GM18519 (cell line): ENCODE results near the gene PATJ.
"Not testable (repeated sequence)": the region's sequence is repeated elsewhere in the genome, so short reads cannot be mapped to it uniquely, and the experiment has no call there.

Experiments used
- ATAC-seq: cut with Tn5 transposase; IDR thresholded peaks from one replicate; pipeline ENCODE4 v1.9.1; 2021; ENCODE audit warnings: mild to moderate bottlenecking, moderate library complexity; ENCODE audit not compliant: unreplicated experiment, low FRiP score

The PATJ gene

GRCh38 chr1:62184336-62184735 is 442.1 kb downstream of the PATJ start:
- no peak for ATAC-seq

DNA sequence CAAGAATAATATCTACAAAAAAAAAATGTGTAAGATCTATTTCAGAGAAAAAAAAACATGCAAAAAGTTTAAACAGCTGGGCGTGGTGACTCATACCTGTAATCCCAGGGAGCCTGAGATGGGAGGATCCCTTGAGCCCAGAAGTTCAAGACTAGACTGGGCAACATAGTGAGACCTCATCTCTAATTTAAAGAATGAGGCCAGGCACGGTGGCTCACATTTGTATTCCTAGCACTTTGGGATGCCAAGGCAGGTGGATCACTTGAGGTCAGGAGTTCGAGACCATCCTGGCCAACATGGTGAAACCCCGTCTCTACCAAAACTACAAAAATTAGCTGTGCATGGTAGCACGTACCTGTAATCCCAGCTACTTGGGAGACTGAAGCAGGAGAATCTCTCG is 443.0 kb downstream of the PATJ start:
- ATAC-seq = not testable (repeated sequence)

- ATAC-seq = no peak
Measured at GRCh38 chr1:62185677-62186076, 443.4 kb downstream of the PATJ start.

DNA sequence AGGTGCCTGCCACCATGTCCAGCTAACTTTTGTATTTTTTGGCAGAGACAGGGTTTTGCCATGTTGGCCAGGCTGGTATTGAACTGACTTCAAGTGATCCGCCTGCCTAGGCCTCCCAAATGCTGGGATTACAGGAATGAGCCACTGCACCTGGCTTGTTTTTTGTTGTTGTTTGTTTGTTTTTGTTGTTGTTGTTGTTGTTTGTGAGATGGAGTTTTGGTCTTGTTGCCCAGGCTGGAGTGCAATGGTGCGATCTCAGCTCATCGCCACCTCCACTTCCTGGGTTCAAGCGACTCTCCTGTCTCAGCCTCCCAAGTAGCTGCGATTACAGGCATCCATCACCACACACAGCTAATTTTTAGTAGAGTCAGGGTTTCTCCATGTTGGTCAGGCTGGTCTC is 445.3 kb downstream of the PATJ start:
- ATAC-seq = no peak

DNA sequence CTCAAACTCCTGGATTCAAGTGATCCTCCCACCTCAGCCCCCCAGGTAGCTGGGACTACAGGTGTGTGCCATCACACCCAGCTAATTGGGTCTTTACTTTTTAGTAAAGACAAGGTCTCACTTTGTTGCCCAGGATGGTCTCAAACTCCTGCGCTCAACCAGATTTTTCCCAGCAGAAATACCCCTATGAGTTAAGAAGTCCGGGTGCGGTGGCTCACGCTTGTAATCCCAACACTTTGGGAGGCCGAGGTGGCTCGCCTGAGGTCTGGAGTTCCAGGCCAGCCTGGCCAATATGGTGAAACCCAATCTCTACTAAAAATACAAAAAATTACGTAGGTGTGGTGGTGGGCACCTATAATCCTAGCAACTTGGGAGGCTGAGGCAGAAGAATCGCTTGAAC is 445.8 kb downstream of the PATJ start:
- ATAC-seq = no peak

DNA sequence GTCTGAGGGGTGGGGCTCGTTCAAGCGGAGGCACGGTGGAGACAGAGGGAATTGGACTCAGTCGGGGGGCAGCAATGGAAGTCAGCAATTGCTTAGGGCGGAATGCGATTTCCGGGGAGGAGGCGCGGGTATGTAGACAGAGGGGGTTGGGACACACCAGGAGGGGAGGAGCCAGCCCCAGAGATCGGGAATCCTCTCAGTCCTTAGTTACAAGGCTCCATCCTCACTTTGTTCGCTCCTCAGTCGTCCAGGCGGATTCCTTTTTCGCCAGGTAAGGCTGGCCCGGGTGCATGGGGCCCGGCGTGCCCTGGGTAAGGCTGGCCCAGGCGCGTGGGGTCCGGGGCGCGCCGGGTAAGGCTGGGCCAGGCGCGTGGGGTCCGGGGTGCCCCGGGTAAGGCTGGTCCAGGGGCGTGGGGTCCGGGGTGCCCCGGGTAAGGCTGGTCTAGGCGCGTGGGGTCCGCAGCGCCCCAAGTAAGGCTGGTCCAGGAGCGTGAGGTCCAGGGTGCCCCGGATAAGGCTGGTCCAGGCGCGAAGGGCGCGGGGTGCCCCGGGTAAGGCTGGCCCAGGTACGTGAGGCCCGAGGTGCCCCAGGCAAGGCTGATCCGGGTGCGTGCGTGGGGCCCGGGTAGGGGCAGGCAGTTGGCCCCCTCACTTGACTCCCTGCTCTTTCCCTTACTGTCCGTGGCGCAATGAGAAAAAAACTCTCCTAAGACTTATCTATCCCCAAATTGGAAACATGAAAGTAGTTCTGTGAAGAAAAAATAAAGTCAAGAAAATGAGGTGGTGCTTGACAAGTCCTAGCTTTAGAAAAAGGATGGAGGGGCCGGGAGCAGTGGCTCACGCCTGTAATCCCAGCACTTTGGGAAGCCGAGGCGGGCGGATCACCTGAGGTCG is 452.6 kb downstream of the PATJ start, which contains the start of gene L1TD1:
Gene L1TD1 (plus strand): TSS at position 199 of the 894 bp plus-strand sequence. CDS start 11,780 bp downstream, outside the sequence.
- ATAC-seq = no peak

DNA sequence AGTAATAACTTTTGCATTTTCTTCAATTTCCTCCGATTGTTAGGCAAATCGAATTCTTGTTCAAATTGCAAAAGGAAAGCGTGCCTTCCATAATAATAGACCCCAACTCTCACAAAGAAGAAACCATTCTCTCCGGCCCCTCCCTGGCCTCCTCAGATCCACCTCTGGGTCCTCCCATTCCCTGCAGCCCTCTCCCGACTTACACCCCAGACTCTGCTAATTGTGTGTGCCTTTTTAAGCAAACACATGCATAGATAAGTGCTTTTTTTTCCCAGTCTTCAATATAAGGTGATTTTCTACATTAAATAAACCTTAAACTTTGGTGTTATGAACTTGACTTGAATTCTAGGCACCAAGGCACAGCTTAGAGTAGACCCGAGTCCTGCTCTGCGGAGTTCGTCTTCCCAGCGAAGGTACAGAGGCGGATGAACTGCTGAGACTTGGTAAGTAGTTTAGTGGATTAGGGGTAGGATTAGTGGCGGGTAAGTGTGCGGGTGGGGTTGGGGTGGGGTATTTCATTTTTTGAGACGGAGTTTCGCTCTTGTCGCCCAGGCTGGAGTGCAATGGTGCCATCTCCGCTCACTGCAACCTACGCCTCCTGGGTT is 453.9 kb downstream of the PATJ start:
- no peak for ATAC-seq

- ATAC-seq = no peak
Measured at GRCh38 chr1:62198069-62198780, 455.9 kb downstream of the PATJ start.

DNA sequence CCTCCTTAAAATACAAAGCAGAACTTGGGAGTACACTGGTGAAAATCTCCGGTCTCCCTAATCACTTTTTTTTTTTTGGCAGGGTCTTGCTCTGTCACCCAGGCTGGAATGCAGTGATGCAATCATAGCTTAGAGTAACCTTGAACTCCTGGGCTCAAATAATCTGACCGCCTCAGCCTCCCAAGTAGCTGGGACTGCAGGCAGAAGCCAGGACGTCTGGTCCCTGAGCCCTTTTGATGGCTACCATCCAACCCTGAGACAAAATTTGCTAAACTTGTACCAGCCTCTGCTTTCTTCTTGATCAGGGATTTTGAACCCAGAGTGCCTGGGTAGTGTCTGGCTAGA is 456.5 kb downstream of the PATJ start:
- no peak for ATAC-seq

GRCh38 chr1:62207187-62207586 is 464.9 kb downstream of the PATJ start:
- ATAC-seq = no peak

GRCh38 chr1:62208087-62208486 is 465.8 kb downstream of the PATJ start:
- ATAC-seq = no peak

- ATAC-seq = no peak
Measured at GRCh38 chr1:62208970-62209369, 466.7 kb downstream of the PATJ start.

- no peak for ATAC-seq
Measured at GRCh38 chr1:62209931-62210595, 467.8 kb downstream of the PATJ start.

DNA sequence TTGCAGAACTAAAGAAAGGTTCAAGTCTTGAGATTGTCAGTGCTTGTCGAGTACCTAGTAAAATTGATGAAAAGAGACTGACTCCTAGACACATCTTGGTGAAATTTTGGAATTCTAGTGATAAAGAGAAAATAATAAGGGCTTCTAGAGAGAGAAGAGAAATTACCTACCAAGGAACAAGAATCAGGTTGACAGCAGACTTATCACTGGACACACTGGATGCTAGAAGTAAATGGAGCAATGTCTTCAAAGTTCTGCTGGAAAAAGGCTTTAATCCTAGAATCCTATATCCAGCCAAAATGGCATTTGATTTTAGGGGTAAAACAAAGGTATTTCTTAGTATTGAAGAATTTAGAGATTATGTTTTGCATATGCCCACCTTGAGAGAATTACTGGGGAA is 468.7 kb downstream of the PATJ start:
- ATAC-seq = no peak

- no peak for ATAC-seq
Measured at GRCh38 chr1:62212411-62212810, 470.1 kb downstream of the PATJ start.

DNA sequence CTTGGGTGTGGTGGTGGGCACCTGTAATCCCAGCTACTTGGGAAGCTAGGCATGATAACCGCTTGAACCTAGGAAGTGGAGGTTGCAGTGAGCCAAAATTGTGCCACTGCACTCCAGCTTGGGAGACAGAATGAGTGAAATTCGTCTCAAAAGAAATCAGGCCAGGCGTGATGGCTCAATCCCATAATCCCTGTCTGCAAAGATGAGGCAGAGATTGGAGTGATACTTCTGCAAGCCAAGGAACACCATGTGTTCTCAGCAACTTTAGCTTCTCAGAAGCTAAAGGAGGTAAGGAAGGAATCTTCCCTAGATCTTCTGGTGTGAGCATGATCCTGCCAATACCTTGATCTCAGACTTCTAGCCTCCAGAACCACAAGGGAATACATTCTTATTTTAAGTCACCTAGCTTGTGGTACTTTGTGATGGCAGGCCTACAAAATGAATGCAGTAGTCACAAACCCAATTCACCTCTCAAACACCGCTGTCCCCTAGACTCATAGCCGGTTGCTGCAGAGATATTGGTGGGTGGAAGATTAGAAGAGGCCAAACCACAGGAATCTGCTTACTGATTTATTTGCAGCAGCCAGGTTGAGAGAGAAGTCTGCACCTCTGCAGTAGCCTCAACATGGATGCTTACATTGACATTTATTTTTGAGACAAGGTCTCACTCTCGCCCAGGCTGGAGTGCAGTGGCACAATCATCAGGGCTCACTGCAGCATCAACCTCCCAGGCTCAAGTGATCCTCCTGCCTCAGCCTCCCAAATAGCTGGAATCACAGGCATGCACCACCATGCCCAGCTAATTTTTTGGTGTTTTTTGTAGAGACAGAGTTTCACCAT is 471.0 kb downstream of the PATJ start:
- no peak for ATAC-seq

- no peak for ATAC-seq
Measured at GRCh38 chr1:62218604-62219003, 476.3 kb downstream of the PATJ start.

GRCh38 chr1:62220456-62220855 is 478.2 kb downstream of the PATJ start:
- not testable (repeated sequence) for ATAC-seq

DNA sequence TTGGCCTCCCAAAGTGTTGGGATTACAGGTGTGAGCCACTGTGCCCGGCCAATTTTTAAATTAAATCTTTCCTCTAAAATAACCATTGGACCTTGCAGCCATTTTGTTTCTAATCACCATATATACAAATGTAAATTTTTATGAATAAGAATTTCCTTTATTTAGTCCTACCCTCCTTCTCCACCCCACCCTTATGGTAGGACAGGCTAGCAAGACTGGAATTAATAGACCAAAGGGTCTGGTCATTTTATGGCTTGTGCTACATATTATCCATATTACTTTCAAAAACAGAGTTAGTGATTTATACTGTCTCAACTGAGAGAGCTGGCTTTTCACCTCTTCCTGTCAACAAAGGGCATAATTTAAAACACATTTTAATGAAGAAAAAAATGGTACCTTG is 478.9 kb downstream of the PATJ start:
- no peak for ATAC-seq

- no peak for ATAC-seq
Measured at GRCh38 chr1:62222321-62222720, 480.0 kb downstream of the PATJ start.
